ENCODE results near the gene TAB2. TPM values are rescaled to one million over a fixed set of nuclear protein-coding genes. Genes with fewer than 3 reads are reported as not detected.

TAB2 gene
- total RNA-seq, 1 experiment from 2014 or later = 45.8 TPM

GRCh38 chr6:149268768-149269167 lies 48.7 kb upstream of the TAB2 start:
- POLR2A ChIA-PET (ENCODE audit: unreplicated experiment) = no interaction called here
- CTCF ChIA-PET = no interaction called here
- H3K4me3 ChIP-seq = no peak overlapping the region
- no peaks in the 10 kb centered on the region for H4K20me1 ChIP-seq (ENCODE audit: insufficient read depth)
- peaks cover 7% of the 10 kb centered on the region; the same call in 1 of the 2 replicates for H3K4me1 ChIP-seq (replicated peaks; ENCODE audit: insufficient read depth)
- intact Hi-C loops (cut with micrococcal nuclease; ENCODE audit: unreplicated experiment) = no loop called here
- no peak overlapping the region for H3K4me2 ChIP-seq
- no peak overlapping the region for H2AFZ ChIP-seq
- no peaks in the 10 kb centered on the region; the same call in 1 of the 2 replicates for H3K9me3 ChIP-seq (ENCODE audit: insufficient read depth, low read depth)
- no peaks in the 10 kb centered on the region for H3K27me3 ChIP-seq (ENCODE audit: insufficient read depth, low read depth)
- H3K9me2 ChIP-seq (ENCODE audit: insufficient read depth) = no peaks in the 10 kb centered on the region
- H3F3A ChIP-seq (ENCODE audit: insufficient read depth, low read depth) = no peaks in the 10 kb centered on the region
- no peaks in the 10 kb centered on the region for H3K36me3 ChIP-seq (ENCODE audit: low read depth)
- H3K27ac ChIP-seq = no peak overlapping the region
- H3K79me2 ChIP-seq (ENCODE audit: low read depth) = no peaks in the 10 kb centered on the region
- no TSS peak for BruUV-seq (replicated peaks)
- TF ChIP-seq EZH2 (IDR thresholded peaks at IDR 0.05; ENCODE audit: low read depth) (no peak), CTCF (conservative IDR thresholded peaks at IDR 0.05) (no peak)
- no peak for DNase-seq

DNA sequence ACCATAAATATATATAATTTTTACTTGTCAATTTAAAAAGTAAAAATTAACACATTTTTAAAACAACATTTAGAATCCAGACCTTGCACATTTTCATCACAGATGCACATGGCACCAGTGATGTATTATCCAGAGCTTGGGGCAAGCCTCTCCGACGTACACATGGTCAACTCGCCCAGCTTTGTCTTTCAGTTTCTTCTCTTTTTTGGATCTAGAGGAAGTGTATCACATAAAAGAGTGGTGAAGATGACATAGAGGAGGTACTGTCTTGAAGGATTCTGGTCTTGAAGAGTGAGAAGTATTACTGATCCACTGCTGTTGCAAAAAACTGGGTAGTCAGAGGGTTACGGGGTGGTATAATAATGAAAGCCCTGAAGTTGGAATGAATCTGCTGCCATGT lies 46.9 kb upstream of the TAB2 start:
- intact Hi-C loops (cut with micrococcal nuclease; ENCODE audit: unreplicated experiment) = no loop called here
- Histone ChIP-seq H3K9me3 (ENCODE audit: insufficient read depth, low read depth) (no peaks in the 10 kb centered on the region; the same call in 1 of the 2 replicates), H3K27me3 (ENCODE audit: insufficient read depth, low read depth) (no peaks in the 10 kb centered on the region), H3K79me2 (ENCODE audit: low read depth) (no peaks in the 10 kb centered on the region), H3F3A (ENCODE audit: insufficient read depth, low read depth) (no peaks in the 10 kb centered on the region), H3K36me3 (ENCODE audit: low read depth) (no peaks in the 10 kb centered on the region), H2AFZ (no peak overlapping the region), H4K20me1 (ENCODE audit: insufficient read depth) (no peaks in the 10 kb centered on the region), H3K27ac (no peak overlapping the region), H3K9me2 (ENCODE audit: insufficient read depth) (no peaks in the 10 kb centered on the region), H3K4me2 (no peak overlapping the region), H3K4me3 (no peak overlapping the region), H3K4me1 (replicated peaks; ENCODE audit: insufficient read depth) (peaks cover 7% of the 10 kb centered on the region; the same call in 1 of the 2 replicates)
- POLR2A ChIA-PET (ENCODE audit: unreplicated experiment) = no interaction called here
- no peak for TF ChIP-seq CTCF (conservative IDR thresholded peaks at IDR 0.05)
- TF ChIP-seq EZH2 (IDR thresholded peaks at IDR 0.05; ENCODE audit: low read depth) = no peak
- CTCF ChIA-PET = no interaction called here
- DNase-seq = no peak
- BruUV-seq (replicated peaks) = no TSS peak

DNA sequence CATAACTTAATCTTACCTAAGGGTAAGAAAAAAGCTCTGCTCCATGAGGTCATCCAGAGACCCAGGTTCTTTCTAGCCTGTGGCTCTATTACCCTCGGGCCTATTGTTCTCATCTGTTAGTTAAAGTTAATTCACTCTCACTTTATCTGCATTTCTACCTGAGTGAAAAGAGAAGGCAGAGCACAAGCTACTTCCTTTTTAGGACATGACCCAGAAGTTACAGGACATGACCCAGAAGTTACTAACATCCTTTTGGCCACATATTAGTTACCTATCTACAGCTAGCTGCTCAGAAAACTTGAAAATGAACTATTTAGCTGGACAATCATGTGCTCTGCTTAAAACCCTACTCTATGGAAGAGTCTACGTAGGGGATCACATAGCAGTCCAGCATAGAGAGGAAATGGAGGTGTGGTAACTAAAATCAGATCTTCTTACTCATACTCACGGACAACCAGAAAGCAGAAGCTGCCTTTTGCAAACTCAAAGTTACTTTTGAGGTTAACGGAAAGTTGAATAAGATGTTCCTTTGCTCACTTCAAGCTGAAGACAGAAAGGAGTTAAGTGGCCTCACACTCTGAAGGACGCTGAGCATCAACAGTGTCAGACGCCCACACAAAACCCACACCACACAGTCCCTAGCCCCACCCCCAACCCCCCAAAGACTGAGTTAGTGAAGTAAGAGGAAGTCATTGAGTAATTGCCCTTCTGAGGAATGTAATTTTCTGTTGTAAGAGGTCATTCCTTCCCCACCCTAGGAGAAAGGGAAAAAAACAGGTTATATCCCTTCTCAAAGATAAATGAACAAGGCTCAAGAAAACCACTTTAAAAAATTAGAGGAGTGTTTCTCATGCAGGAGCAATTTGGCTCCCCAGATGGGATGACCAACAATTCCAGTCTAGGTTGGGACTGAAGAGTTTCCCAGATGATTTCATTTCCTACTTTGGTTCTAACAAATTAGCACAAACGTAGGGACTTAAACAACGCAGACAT lies 45.9 kb upstream of the TAB2 start:
- Histone ChIP-seq H3K4me3 (no peak overlapping the region), H3K9me3 (ENCODE audit: insufficient read depth, low read depth) (no peaks in the 10 kb centered on the region; the same call in 1 of the 2 replicates), H3K9me2 (ENCODE audit: insufficient read depth) (no peaks in the 10 kb centered on the region), H3K79me2 (ENCODE audit: low read depth) (no peaks in the 10 kb centered on the region), H3F3A (ENCODE audit: insufficient read depth, low read depth) (no peaks in the 10 kb centered on the region), H4K20me1 (ENCODE audit: insufficient read depth) (no peaks in the 10 kb centered on the region), H3K36me3 (ENCODE audit: low read depth) (no peaks in the 10 kb centered on the region), H3K27me3 (ENCODE audit: insufficient read depth, low read depth) (no peaks in the 10 kb centered on the region), H2AFZ (no peak overlapping the region; the same call in 1 of the 2 replicates), H3K4me2 (no peak overlapping the region), H3K4me1 (replicated peaks; ENCODE audit: insufficient read depth) (peaks cover 7% of the 10 kb centered on the region; the same call in 1 of the 2 replicates), H3K27ac (no peak overlapping the region)
- intact Hi-C loops (cut with micrococcal nuclease; ENCODE audit: unreplicated experiment) = no loop called here
- TF ChIP-seq CTCF (conservative IDR thresholded peaks at IDR 0.05) (no peak), EZH2 (IDR thresholded peaks at IDR 0.05; ENCODE audit: low read depth) (no peak)
- no peak for DNase-seq
- no TSS peak for BruUV-seq (replicated peaks)
- CTCF ChIA-PET = no interaction called here
- POLR2A ChIA-PET (ENCODE audit: unreplicated experiment) = no interaction called here

Measured in PC-9 (cell line).